ENCODE measurements around the gene SDK1. TPM values are rescaled to one million over a fixed set of nuclear protein-coding genes. Genes with fewer than 3 reads are reported as not detected.

SDK1 gene
- total RNA-seq, 2 experiments from 2014 or later, result 0.20 to 0.25 TPM

DNA sequence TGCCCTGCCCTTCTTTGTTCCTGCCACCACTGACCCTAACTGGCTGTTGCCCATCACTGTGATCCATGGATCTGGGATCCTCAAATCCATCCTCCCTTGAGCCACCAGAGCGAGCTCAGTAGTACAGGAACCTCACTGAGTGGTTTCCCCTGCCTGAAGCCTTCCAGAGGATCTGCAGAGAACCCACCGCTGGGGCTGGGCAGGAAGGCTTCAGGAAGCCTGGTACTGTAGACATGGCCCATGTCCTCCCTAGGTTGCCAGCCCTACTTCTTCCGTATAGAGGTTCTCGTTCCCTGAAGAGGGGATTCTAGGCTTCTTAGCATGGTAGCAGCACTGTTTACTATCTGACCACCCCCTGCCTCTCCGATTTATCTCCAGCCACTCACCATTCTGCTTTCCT lies 693.7 kb downstream of the SDK1 start:
- Mint-ChIP-seq H3K27me3 (peaks cover 4% of the 10 kb centered on the region), H3K36me3 (no peaks in the 10 kb centered on the region), H3K9me3 (no peaks in the 10 kb centered on the region), H3K4me1 (no peaks in the 10 kb centered on the region), H3K4me3 (no peak overlapping the region), H3K27ac (no peak overlapping the region)
- ATAC-seq (ENCODE audit: low read depth) (no peak), DNase-seq (no peak)
- POLR2A ChIA-PET, result no interaction called here

DNA sequence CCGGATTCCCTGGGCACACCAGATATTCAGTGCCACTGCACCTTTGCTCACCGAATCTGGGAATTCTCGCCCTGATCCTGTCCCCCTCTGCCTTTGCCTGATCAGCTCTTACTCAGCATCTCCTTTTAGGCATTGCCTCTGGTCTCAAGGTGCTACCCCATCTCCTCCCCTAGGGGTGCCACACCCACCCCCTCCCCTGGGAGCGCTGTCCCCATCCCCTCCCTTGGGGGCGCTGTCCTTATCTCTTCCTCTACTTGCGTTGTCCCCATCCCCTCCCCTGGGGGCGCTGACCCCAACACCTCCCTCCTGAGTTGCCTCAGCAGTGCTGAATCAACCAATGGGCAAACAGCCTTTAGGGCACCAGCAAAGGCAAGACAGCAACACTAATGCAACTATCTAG lies 694.1 kb downstream of the SDK1 start:
- POLR2A ChIA-PET, result no interaction called here
- Mint-ChIP-seq H3K27me3 (peaks cover 4% of the 10 kb centered on the region), H3K27ac (no peak overlapping the region), H3K9me3 (no peaks in the 10 kb centered on the region), H3K36me3 (no peaks in the 10 kb centered on the region), H3K4me1 (no peaks in the 10 kb centered on the region), H3K4me3 (no peak overlapping the region)
- ATAC-seq (ENCODE audit: low read depth) (no peak), DNase-seq (no peak)

DNA sequence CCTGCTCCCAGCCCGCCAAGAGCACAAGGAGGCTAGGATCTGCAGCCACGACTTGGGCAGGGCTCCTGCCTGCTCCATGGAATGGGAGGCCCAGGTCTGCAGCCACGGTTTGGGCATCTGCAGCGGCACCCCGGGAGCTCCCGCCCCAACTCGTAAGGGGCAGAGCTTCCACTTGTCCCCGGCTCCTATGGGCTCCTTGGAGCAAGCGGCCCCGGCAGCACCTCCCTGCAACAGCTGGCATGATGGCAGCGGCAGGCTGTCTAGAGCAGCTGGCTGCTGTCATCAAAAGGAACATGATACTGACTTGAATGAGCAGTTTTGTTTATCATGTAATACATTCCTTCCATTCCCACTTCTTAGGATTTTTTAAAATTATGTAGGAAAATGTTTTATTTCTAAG lies 697.0 kb downstream of the SDK1 start:
- Mint-ChIP-seq H3K36me3 (no peaks in the 10 kb centered on the region), H3K9me3 (no peaks in the 10 kb centered on the region), H3K4me3 (no peak overlapping the region), H3K27ac (no peak overlapping the region), H3K27me3 (peaks cover 4% of the 10 kb centered on the region), H3K4me1 (no peaks in the 10 kb centered on the region)
- ATAC-seq (ENCODE audit: low read depth) (no peak), DNase-seq (no peak)
- POLR2A ChIA-PET, result no interaction called here

DNA sequence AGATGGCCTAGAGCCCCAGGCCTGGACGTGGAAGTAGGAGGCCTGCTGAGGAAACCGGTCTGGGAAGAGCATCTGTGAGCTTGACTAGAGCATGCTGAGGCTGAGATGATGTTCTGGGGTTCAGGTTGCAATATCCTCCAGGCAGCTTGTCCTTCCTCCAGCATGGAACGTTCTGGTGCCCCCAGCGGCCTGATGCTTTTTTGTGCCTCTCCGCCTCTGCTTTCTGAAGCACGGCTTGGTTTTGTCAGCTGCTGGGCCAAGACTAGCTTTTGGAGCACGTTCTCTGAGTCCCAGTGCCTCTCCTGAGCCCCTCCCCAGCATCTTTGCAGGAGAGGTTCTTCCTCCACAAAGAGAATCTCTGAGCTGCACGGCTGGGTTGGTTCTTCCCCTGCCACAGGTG lies 699.1 kb downstream of the SDK1 start:
- no peak for ATAC-seq (ENCODE audit: low read depth)
- Mint-ChIP-seq H3K4me1 (no peaks in the 10 kb centered on the region), H3K9me3 (no peaks in the 10 kb centered on the region), H3K36me3 (no peaks in the 10 kb centered on the region), H3K4me3 (no peak overlapping the region), H3K27me3 (peaks cover 5% of the 10 kb centered on the region), H3K27ac (no peak overlapping the region)
- no peak for DNase-seq
- POLR2A ChIA-PET, result no interaction called here

DNA sequence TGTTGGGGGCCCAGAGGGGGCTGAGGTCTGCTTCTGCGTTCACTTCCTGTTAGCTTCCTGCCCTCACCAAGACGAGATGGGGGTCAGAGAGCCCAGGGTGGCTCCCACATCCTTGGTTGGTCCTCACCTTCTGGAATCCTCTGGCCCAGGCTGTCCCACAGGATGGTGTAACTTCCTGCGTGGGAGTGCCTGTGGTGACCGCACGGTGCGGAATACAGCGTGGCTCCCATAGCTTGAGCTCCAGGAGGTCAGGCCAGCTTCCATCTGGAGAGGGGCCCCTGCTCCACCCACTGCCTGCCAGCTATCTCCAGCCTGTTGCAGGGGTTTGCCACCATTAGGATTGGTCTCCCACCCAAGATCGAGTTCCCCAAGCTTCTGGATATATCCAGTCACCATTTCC lies 699.9 kb downstream of the SDK1 start:
- ATAC-seq (ENCODE audit: low read depth) (no peak), DNase-seq (no peak)
- POLR2A ChIA-PET, result no interaction called here
- Mint-ChIP-seq H3K27me3 (peaks cover 5% of the 10 kb centered on the region), H3K27ac (no peak overlapping the region), H3K9me3 (no peaks in the 10 kb centered on the region), H3K4me1 (no peaks in the 10 kb centered on the region), H3K4me3 (no peak overlapping the region), H3K36me3 (no peaks in the 10 kb centered on the region)

DNA sequence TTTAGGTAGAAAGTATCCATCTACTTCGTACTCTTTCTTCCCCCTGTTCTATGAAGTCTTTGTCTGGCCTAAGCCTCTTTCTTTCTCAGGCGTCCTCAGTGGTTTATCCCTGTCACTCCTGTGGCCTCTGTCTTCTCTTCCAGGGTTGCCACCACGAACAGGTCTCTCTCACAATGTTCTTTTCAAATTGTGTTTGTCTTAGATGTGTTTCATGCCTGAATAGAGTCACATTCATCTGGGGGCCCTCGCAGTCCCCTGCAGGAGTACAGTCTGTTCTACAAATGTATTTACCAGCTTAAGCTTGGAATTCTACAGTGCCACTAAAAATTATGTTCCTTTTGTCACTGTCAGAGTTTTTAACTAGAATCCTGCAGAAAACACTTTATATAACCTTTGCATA lies 700.7 kb downstream of the SDK1 start:
- no peak for ATAC-seq (ENCODE audit: low read depth)
- DNase-seq, result no peak
- POLR2A ChIA-PET, result no interaction called here
- Mint-ChIP-seq H3K4me3 (no peak overlapping the region), H3K27me3 (peaks cover 3% of the 10 kb centered on the region), H3K9me3 (no peaks in the 10 kb centered on the region), H3K36me3 (no peaks in the 10 kb centered on the region), H3K27ac (no peak overlapping the region), H3K4me1 (no peaks in the 10 kb centered on the region)

DNA sequence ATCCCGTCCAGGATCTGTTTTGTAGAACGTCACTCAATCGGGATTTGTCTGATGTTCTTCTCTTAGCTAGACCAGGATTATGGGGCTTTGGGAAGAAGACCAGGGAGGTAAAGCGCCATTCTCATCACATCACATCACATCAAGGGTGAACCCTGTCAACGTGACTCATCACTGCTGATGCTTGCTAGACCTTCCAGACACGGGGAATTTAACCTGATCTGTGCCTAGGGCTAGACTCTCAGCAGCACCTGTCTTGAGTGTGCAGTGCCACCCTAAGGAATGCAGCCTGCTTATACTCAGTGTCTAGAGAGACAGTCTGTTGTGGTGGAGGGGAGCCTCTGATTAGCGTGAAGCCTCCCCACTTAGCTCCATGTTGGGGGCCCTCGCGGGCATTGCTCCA lies 702.5 kb downstream of the SDK1 start:
- no peak for ATAC-seq (ENCODE audit: low read depth)
- Mint-ChIP-seq H3K4me3 (no peak overlapping the region), H3K36me3 (no peaks in the 10 kb centered on the region), H3K9me3 (no peaks in the 10 kb centered on the region), H3K4me1 (no peaks in the 10 kb centered on the region), H3K27ac (no peak overlapping the region), H3K27me3 (peaks cover 3% of the 10 kb centered on the region)
- DNase-seq, result no peak
- POLR2A ChIA-PET, result no interaction called here

DNA sequence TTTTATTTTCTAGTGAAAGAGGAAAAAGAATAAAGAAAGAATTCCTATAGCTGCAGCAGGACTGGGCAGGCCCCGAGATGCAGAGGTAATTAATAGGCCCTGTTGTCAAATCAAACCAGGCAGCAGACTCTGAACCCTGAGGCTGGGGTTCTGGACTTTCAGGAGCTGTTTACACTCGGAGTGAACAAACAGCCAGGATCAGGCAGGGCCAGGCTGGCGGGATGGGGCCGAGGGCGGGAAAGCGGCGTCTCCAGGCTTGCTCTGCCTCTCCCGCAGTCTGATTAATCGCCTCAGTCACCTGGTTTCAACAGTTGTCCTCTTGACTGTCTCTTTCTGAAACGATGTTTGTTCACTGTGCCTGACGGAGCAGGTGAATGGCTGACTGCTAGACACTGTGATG lies 705.6 kb downstream of the SDK1 start:
- H3K4me1 Mint-ChIP-seq, result no peaks in the 10 kb centered on the region
- H3K4me3 Mint-ChIP-seq, result no peak overlapping the region
- ATAC-seq (ENCODE audit: low read depth), result no peak
- no peaks in the 10 kb centered on the region for H3K36me3 Mint-ChIP-seq
- no peaks in the 10 kb centered on the region for H3K9me3 Mint-ChIP-seq
- H3K27ac Mint-ChIP-seq, result no peak overlapping the region
- no peak for DNase-seq
- POLR2A ChIA-PET, result no interaction called here
- peaks cover 4% of the 10 kb centered on the region for H3K27me3 Mint-ChIP-seq

DNA sequence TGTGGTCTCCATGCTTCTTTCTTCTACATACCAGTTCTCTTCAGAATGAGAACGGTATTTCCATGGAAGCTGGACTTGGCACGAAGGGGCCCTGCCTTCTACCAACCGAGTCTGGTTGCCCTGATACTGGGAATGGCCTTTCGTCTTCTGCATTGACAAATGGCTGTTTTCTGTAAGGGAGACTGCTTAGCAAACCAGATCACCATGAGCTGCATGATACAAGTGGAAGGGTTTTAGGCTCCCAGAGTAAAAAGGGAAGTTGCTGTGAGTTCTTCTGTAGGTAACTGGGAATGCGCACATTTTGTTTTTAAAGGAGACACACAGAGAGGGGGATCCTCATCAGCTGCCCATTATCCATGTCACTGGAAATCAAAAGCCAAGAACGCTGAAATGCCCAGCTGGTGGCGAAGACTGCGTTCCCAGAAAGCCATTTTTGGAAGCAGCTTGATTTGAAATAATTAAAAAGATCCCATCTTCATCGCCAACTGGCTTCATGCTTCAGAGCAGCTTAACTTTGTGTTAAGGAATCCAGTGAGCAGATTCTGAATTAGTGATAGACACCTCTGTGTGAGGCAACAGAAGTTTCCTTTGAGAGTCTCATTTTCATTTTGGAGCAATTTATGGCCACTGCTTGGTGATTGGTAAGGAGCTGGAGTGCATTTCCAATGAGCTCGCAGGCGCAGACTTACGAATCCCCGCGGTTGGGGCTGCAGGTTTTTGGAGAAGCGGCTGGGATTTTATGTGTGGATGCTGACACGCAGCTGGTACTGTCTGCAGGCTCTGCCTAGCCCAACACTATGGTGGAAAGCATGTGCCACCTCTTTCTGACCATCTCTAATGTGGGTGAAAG lies 708.4 kb downstream of the SDK1 start:
- Mint-ChIP-seq H3K9me3 (no peaks in the 10 kb centered on the region), H3K4me3 (no peak overlapping the region)
- ATAC-seq (ENCODE audit: low read depth), result no peak

DNA sequence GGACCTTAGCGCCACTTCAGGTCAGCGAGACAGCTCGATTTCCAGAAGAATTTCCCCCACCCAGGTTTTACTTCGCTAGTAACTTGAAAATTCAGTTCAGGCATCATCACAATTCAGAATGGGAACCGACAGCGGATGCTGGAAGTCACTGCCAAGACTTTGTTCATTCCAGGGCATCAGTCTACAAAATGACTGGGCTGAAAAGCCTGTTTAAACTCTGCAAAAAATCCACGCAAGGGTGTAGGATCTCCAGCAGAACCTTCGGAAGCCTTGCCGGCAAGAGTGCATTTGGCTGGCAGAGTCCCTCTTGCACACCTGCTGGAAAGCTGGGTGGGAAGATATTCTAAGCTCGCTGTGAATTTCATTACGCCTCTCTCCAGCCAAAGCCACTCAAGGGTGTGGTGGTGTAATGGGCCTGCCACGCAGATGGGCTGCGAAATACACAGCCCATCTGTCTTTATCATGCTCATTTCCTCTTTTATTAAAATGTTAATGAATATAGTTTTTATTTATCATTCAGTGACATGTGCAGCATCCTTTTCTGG lies 709.1 kb downstream of the SDK1 start:
- Mint-ChIP-seq H3K4me3 (no peak overlapping the region), H3K9me3 (no peaks in the 10 kb centered on the region), H3K4me1 (no peaks in the 10 kb centered on the region), H3K27me3 (peaks cover 2% of the 10 kb centered on the region), H3K27ac (no peak overlapping the region), H3K36me3 (no peaks in the 10 kb centered on the region)
- DNase-seq (no peak), ATAC-seq (ENCODE audit: low read depth) (no peak)
- POLR2A ChIA-PET, result no interaction called here

More for the DNA sequence above, 708.4 kb downstream of the SDK1 start:
- peaks cover 4% of the 10 kb centered on the region for H3K27me3 Mint-ChIP-seq
- no peaks in the 10 kb centered on the region for H3K4me1 Mint-ChIP-seq
- no peak overlapping the region for H3K27ac Mint-ChIP-seq
- H3K36me3 Mint-ChIP-seq, result no peaks in the 10 kb centered on the region
- POLR2A ChIA-PET, result no interaction called here
- no peak for DNase-seq

DNA sequence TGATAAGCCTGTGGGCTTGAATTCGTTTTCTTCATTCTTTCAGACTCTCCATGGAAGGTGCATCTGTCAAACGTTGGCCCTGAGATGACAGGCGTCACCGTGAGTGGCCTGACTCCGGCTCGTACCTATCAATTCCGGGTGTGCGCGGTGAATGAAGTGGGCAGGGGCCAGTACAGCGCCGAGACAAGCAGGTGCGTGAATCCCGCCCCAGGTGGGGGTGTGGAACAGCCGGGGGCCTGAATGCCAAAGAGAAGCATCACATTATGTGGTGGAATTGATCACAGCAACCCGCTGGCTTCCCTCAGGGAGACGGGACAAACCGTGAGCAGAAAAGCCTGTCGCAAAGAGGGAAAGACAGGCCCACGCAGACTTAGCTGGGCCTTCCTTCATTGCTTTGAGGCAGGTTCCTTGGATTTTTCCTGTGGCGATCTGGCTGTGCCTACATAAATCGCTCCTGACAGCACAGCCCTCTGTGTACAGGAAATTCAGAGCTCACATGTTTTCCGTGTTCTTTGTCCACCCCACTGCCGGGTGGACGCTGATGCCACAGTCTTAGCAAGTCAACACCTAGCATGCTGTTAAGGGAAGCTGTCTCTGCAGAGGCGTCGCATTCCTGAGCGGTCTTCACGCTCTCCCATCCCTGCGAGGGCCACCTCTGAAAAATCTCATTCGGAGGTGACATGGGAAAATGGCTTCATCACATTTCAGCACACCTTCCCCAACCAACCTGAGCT lies 710.0 kb downstream of the SDK1 start:
- no peak overlapping the region for H3K4me3 Mint-ChIP-seq
- ATAC-seq (ENCODE audit: low read depth) (no peak), DNase-seq (no peak)
- H3K9me3 Mint-ChIP-seq, result no peaks in the 10 kb centered on the region
- no peaks in the 10 kb centered on the region for H3K36me3 Mint-ChIP-seq
- peaks cover 2% of the 10 kb centered on the region for H3K27me3 Mint-ChIP-seq
- POLR2A ChIA-PET, result no interaction called here
- H3K27ac Mint-ChIP-seq, result no peak overlapping the region
- H3K4me1 Mint-ChIP-seq, result no peaks in the 10 kb centered on the region

DNA sequence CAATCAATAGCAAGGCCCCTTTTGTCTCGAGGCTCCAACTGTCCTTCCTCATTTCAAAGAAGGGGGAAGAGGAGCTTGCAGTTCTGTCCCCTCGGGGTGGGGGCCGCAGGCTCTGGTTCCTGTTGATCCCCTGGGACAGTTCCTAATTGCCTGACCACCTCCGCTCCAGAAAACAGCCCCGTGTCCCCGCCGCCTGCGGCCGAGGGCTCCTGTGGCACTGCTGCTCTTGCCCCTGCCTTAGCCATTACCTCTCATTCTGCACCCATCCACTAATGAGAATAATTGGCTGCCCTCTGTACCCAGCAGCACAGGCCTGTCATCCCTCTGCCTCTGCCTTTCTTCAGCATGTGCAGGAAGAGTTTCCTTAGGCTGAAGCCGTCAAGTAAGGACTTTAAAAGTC lies 712.7 kb downstream of the SDK1 start:
- Mint-ChIP-seq H3K36me3 (no peaks in the 10 kb centered on the region), H3K4me3 (no peak overlapping the region), H3K27ac (no peak overlapping the region), H3K4me1 (no peaks in the 10 kb centered on the region), H3K27me3 (peaks cover 2% of the 10 kb centered on the region), H3K9me3 (peaks cover 3% of the 10 kb centered on the region)
- POLR2A ChIA-PET, result no interaction called here
- no peak for DNase-seq
- ATAC-seq (ENCODE audit: low read depth), result no peak

DNA sequence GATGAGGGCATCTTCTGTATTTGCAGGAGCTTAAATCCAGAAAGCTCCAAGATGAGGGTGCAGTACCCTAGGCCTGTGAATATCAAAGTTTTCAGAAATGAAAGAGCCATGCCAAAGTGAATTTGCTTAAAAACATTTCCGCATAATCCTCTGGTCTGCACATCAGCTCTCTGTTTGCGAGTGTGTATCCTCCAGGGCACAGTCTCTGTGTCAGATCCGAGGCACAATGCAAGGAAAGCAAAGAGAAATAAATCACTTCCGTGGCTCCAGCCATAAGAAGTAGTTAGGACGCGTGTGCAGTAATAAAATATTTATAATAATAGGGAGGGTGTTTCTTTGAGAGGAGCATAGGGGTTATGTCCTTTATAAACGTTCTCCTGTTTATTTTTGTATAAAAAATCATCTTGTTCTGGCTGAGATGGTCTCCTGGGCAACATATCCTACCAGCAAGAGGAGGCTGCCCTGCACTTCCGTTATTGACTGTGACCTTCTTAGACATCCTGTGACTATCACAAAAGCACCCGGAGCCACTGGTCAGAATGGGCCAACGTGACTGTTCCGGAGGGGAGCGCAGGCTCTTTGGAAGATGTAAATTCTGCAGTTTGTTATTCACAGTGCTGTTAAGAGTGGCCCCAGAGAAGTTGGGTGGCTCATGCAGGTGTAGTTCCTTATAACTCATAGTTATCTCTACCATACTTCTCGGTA lies 713.4 kb downstream of the SDK1 start:
- Mint-ChIP-seq H3K4me1 (no peaks in the 10 kb centered on the region), H3K9me3 (peaks cover 3% of the 10 kb centered on the region), H3K36me3 (no peaks in the 10 kb centered on the region), H3K4me3 (no peak overlapping the region), H3K27ac (no peak overlapping the region), H3K27me3 (peaks cover 2% of the 10 kb centered on the region)
- no peak for ATAC-seq (ENCODE audit: low read depth)
- DNase-seq, result no peak
- POLR2A ChIA-PET, result no interaction called here

Data from activated naive CD8-positive, alpha-beta T cell treated with anti-CD3 and anti-CD28 coated beads, Interleukin-2, amount 10 ng/mL, durations not matched to agents 7 days and 5 days (primary cell).